ENCODE data around the gene TNKS2.

DNA sequence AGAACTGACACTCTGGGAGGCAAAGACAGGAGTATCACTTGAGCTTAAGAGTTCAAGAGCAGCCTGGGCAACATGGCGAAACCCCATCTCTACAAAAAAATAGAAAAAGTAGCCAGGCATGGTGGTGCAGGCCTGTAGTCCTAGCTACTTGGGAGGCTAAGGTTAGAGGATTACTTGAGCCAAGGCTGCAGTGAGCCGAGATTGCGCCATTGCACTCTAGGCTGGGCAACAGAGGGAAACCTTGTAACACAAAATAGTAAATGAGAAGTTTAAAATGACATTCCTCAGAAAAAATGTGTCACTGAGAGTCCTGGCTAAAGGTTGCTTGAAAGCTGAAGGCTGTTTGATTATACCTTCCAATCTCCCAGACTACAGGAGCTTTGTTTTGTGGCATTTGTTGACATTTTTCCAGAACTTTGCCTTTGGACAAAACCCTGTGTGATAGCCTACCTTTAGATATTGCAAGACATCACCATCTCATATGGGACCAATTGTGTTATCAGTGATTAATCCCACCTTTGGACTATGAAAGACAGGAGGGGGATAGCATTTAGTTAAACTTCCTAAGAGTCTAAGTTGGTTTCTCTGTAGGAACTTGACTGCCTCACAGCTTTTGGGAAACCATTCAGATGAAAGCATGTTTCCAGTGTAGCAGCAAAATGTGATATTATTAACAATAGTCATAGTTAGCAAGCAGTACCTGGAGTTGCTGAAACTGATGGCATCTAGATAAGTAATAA is 5.3 kb downstream of the TNKS2 start:
- TF ChIP-seq, protein P1, sequence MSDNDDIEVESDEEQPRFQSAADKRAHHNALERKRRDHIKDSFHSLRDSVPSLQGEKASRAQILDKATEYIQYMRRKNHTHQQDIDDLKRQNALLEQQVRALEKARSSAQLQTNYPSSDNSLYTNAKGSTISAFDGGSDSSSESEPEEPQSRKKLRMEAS (IDR thresholded peaks at IDR 0.05; ENCODE audit: low read depth) = no peak
- TF ChIP-seq YY1 (IDR thresholded peaks at IDR 0.05; ENCODE audit: low read depth) = no peak
- TF ChIP-seq CTCF (IDR thresholded peaks at IDR 0.05) = no peak
- TF ChIP-seq REST (IDR thresholded peaks at IDR 0.05; ENCODE audit: low read depth, low read length) = no peak
- TF ChIP-seq GABPA (IDR thresholded peaks at IDR 0.05; ENCODE audit: low read depth) = no peak
- no peak for TF ChIP-seq FOXM1 (IDR thresholded peaks at IDR 0.05; ENCODE audit: low read depth)
- TF ChIP-seq RAD21 (IDR thresholded peaks at IDR 0.05; ENCODE audit: low read length) = no peak
- TF ChIP-seq POLR2AphosphoS5 (IDR thresholded peaks at IDR 0.05; ENCODE audit: low read depth, low read length) = no peak
- TF ChIP-seq GATA2 (CRISPR knock-in tag; IDR thresholded peaks at IDR 0.05) = no peak
- TF ChIP-seq SIN3A (IDR thresholded peaks at IDR 0.05; ENCODE audit: borderline replicate concordance, low read depth, low read length) = no peak
- TF ChIP-seq TAF1 (IDR thresholded peaks at IDR 0.05; ENCODE audit: borderline replicate concordance, low read depth, low read length) = no peak
- no peak for TF ChIP-seq RXRA (IDR thresholded peaks at IDR 0.05; ENCODE audit: borderline replicate concordance, low read depth)
- no peak for TF ChIP-seq NRF1 (IDR thresholded peaks at IDR 0.05; ENCODE audit: low read depth, low read length)
